Activated CD4-positive, alpha-beta memory T cell treated with anti-CD3 and anti-CD28 coated beads, Interleukin-2, amount 10 ng/mL, durations not matched to agents 7 days and 5 days (primary cell): ENCODE measurements around the gene AMH. TPM values are rescaled to one million over a fixed set of nuclear protein-coding genes. Genes with fewer than 3 reads are reported as not detected.

ENCODE experiments used
- CTCF ChIA-PET: fragments of 350-600 bp; sonication (Branson Sonifier 250); formaldehyde crosslinking; loops from one replicate; lab custom pipeline; 2021; ENCODE audit warnings: antibody characterized with exemption, inconsistent platforms; lab: Charles Lee
- POLR2A ChIA-PET: fragments of 350-600 bp; sonication (Branson Sonifier 250); formaldehyde crosslinking; loops from one replicate; lab custom pipeline; 2021; ENCODE audit warnings: antibody characterized with exemption; lab: Charles Lee
- DNase-seq: peaks from one replicate; pipeline ENCODE4 v3.0.0-alpha.2; 2020
- H3K27ac Mint-ChIP-seq: one replicate; pipeline ENCODE4 v1.8.0; 2021; ENCODE audit warnings: mild to moderate bottlenecking, mixed read lengths
- H3K27me3 Mint-ChIP-seq: one replicate; pipeline ENCODE4 v1.8.0; 2021; ENCODE audit warnings: mixed read lengths
- H3K36me3 Mint-ChIP-seq: one replicate; pipeline ENCODE4 v1.8.0; 2021; ENCODE audit warnings: low read depth, mixed read lengths
- H3K4me1 Mint-ChIP-seq: one replicate; pipeline ENCODE4 v1.8.0; 2021; ENCODE audit warnings: mixed read lengths
- H3K4me3 Mint-ChIP-seq: one replicate; pipeline ENCODE4 v1.8.0; 2021; ENCODE audit warnings: mild to moderate bottlenecking, mixed read lengths
- H3K9me3 Mint-ChIP-seq: one replicate; pipeline ENCODE4 v1.8.0; 2021; ENCODE audit warnings: mixed read lengths
- total RNA-seq, 2 experiments: library from RNA; stranded (reverse); gene quantifications; one replicate each; pipeline ENCODE4 v1.2.3, GENCODE V29; 2021

The AMH gene
- total RNA-seq, 2 experiments from 2014 or later: 4.6 to 7.6 TPM

DNA sequence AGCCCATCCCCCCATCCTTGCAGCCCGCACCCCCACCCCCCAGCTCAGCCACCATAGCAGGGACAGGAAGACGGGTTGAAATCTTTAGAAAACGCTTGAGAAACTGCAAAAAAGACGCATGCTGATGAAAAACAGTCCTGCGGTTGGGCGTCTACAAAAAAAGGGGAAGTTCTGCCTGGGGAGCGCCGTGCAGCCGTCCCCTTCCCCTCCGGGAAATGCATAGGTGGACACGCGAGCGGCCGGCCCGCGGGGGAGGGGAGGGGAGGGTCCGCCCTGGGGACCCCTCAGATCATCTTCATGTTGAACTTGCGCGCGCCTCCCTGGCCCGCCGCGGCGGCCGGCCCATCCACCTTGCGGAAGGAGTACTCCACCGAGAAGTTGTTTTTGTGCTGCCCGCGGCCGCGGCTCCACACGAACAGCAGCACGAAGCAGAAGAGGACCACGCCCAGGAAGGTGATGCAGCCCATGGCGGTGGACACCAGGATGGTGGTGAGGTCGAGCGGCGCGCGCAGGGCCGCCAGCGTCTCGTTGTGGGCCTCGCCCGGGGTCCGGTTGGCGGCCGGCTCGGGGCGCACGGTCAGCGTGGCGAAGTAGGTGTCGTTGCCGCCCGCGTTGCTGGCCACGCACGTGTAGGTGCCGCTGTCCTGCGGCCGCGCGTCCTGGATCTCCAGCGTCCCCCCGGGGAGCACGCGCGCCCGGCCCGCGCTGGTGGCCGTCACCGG, 40.8 kb downstream of the AMH start:
- H3K4me3 Mint-ChIP-seq: peak overlapping the region; percentile 83
- H3K27ac Mint-ChIP-seq: peak overlapping the region; percentile 94
- peaks cover 31% of the 10 kb centered on the region for H3K4me1 Mint-ChIP-seq
- DNase-seq: peak; percentile 81
- ChIA-PET POLR2A (interaction anchor here (0.6 to 3.0 kb wide), 14 partner anchors 11 to 332 kb away, joined by 3 to 17 read pairs (median 4); partner anchors contain the start of genes LSM7, PLEKHJ1, SPPL2B and TIMM13), CTCF (interaction anchor here (0.7 to 1.4 kb wide), 5 partner anchors 13 to 101 kb away, joined by 3 to 8 read pairs (median 5); no protein-coding TSS in a partner anchor)
- H3K27me3 Mint-ChIP-seq: peaks cover 4% of the 10 kb centered on the region
- H3K9me3 Mint-ChIP-seq: no peaks in the 10 kb centered on the region
- peaks cover 14% of the 10 kb centered on the region for H3K36me3 Mint-ChIP-seq

DNA sequence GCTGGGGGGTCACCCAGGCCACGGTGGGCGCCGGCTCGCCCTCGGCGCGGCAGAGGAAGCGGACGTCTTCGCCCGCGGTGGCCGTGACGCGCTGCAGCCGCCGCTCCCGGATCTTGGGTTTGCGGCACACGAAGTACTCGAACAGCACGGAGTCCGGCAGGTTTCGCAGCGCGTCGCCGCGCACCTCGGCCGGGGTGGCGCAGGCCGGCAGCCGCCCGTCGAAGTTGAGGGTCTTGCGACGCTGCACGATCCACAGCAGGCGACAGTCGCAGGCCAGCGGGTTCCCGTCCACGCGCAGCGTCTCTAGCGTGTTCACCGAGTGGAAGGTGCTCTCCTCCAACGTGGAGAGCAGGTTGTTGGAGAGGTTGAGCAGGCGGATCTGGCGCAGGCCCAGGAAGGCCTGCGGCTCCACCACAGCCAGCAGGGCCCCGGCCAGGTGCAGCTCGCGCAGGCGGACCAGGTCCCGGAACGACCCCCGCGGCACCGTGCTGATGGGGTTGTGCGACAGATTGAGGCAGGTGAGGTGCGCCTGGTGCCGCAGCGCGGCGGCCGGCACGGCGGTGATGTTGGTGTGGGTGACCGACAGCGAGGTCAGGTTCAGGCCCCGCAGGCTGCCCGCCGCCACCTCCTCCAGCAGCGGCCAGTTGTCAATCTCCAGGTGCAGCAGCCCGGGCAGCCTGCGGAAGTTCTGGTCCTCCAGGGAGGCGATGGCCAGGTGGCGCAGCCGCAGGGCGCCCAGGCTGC, 41.5 kb downstream of the AMH start:
- Mint-ChIP-seq H3K27ac (peak overlapping the region; percentile 67), H3K9me3 (no peaks in the 10 kb centered on the region)
- POLR2A ChIA-PET: interaction anchor here (1.3 to 2.3 kb wide), 2 partner anchors 15 to 37 kb away, joined by 3 to 14 read pairs; partner anchors contain the start of gene LSM7

DNA sequence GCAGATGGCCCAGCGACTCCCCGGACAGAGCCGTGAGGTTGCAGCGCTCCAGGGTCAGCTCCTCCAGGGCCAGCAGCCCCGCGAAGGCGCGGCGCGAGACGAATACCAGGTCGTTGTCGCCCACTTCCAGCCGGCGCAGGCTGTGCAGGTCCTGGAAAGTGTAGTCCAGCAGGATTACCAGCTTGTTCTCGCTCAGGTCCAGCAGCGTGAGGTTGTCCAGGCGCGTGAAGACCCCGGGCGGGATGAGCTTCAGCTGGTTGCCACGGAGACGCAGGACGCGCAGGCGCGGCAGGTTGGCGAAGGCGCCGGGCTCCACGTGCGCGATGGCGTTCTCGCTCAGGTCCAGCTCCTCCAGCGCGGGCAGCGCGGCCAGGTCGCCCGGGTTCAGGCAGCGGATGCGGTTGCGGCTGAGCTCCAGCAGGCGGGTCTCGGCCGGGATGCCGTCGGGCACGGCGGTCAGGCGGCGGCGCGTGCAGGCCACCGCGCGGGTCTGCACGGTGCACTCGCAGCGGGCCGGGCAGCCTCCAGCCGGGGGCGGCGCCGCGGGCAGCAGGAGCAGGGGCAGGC, 42.1 kb downstream of the AMH start:
- Mint-ChIP-seq H3K27me3 (peaks cover 4% of the 10 kb centered on the region), H3K4me1 (peaks cover 31% of the 10 kb centered on the region), H3K27ac (no peak overlapping the region), H3K4me3 (peak overlapping the region; percentile 71), H3K9me3 (no peaks in the 10 kb centered on the region), H3K36me3 (peaks cover 14% of the 10 kb centered on the region)
- CTCF ChIA-PET: no interaction called here
- DNase-seq: no peak
- POLR2A ChIA-PET: interaction anchor here (1.3 to 2.3 kb wide), 3 partner anchors 14 to 36 kb away, joined by 3 to 14 read pairs (median 6); partner anchors contain the start of gene LSM7

More for the DNA sequence above, 41.5 kb downstream of the AMH start:
- Mint-ChIP-seq H3K27me3 (peaks cover 4% of the 10 kb centered on the region), H3K4me1 (peaks cover 31% of the 10 kb centered on the region), H3K4me3 (peak overlapping the region; percentile 71), H3K36me3 (peaks cover 14% of the 10 kb centered on the region)
- CTCF ChIA-PET: no interaction called here
- DNase-seq: peak; percentile 44

DNA sequence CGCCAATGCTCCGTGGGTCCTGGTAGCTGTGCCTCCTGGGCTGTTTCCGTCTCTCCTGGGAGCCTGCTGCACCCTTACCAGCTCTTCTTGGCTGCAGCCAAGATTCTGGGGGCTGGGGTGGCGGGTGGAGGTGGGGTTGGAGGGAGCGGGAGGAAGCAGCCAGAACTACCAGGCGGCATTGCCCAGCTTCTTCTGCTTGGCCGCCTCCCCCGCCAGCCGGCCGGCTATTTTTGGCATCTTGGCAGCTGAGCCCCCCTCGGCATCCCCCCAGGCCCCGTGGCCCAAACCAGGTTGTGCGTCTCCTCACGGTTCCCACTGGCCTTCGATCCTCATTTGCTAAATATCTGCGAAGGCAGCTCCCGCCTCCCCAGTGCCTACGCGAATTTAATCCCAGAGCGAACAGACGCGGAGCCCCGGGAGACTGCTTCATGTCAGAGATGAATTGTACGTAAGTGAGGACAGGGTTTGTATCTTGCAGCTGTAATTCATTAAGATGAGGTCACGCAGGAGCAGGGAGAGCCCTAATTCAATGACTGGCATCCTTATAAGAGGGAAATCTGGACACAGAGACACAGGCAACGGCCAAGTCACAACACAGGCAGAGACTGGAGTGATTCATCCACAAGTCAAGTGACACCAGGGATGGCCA, 45.7 kb downstream of the AMH start:
- POLR2A ChIA-PET: interaction anchor here (0.7 to 1.4 kb wide), 4 partner anchors 31 to 181 kb away, joined by 3 to 4 read pairs (median 3); partner anchors contain the start of gene GADD45B
- H3K27ac Mint-ChIP-seq: no peak overlapping the region
- no peaks in the 10 kb centered on the region for H3K9me3 Mint-ChIP-seq
- DNase-seq: no peak
- no peaks in the 10 kb centered on the region for H3K27me3 Mint-ChIP-seq
- H3K4me3 Mint-ChIP-seq: no peak overlapping the region
- H3K4me1 Mint-ChIP-seq: peaks cover 15% of the 10 kb centered on the region
- H3K36me3 Mint-ChIP-seq: peaks cover 14% of the 10 kb centered on the region
- CTCF ChIA-PET: interaction anchor here (1.0 to 1.1 kb wide), 2 partner anchors 19 to 21 kb away, joined by 3 to 4 read pairs; no protein-coding TSS in a partner anchor

DNA sequence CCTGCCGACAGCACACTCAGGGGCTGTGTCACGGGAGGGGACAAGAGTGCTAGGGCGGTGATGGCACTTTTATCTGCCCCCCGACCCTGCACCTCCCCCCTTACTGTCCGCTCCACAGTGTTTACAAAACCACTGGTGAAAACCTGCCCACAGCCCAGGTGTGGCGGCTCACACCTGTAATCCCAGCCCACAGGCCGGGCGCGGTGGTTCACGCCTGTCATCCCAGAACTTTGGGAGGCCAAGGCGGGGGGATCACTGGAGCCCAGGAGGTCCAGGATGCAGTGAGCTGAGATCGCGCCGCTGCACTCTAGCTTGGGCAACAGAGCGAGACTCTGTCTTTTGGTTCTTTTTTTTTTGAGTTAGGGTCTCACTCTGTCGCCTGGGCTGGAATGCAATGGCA, 47.0 kb downstream of the AMH start:
- DNase-seq: no peak
- ChIA-PET CTCF (no interaction called here), POLR2A (no interaction called here)
- no peak overlapping the region for H3K27ac Mint-ChIP-seq
- H3K4me1 Mint-ChIP-seq: peaks cover 7% of the 10 kb centered on the region
- H3K27me3 Mint-ChIP-seq: peaks cover under 1% of the 10 kb centered on the region
- no peak overlapping the region for H3K4me3 Mint-ChIP-seq
- peaks cover 11% of the 10 kb centered on the region for H3K36me3 Mint-ChIP-seq
- H3K9me3 Mint-ChIP-seq: no peaks in the 10 kb centered on the region

DNA sequence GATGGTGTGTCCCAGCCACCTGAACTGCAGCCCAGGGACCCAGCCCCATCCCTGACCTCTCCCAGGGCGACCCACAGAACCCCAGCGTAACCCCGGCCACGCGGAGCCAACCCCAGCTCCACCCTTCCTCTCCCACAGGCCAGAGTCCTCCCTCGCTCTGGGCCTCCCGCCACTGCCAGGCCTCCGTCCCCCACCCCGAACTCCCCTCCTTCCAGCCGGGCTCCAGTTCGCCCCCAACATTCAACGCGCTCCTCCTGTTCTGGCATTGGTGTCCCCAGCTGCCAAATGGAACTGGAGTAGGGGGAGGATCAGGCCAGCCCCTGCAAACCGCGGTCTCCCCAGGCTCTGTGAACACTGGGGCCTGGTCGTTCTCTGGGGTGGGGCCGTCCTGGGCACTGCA, 51.4 kb downstream of the AMH start:
- CTCF ChIA-PET: no interaction called here
- H3K27ac Mint-ChIP-seq: no peak overlapping the region
- no peaks in the 10 kb centered on the region for H3K4me1 Mint-ChIP-seq
- no peaks in the 10 kb centered on the region for H3K9me3 Mint-ChIP-seq
- no peaks in the 10 kb centered on the region for H3K36me3 Mint-ChIP-seq
- H3K27me3 Mint-ChIP-seq: peaks cover 31% of the 10 kb centered on the region
- no peak for DNase-seq
- POLR2A ChIA-PET: no interaction called here
- H3K4me3 Mint-ChIP-seq: no peak overlapping the region

Other genes with a start within 250 kb of the AMH start
- 10 to 100 TPM; 55.4 to 57.1 TPM for gene BTBD2, start 233.6 kb upstream of the AMH start, total RNA-seq
- 100 to 1,000 TPM; 239 to 253 TPM for gene MKNK2, start 198.1 kb upstream of the AMH start, total RNA-seq
- gene MOB3A, start 153.0 kb upstream of the AMH start, total RNA-seq: 100 to 1,000 TPM; 242 to 251 TPM
- gene IZUMO4, start 152.4 kb upstream of the AMH start, total RNA-seq: 10 to 100 TPM; 10.3 to 10.5 TPM
- 100 to 1,000 TPM; 104 to 105 TPM for gene AP3D1, start 97.8 kb upstream of the AMH start, total RNA-seq
- 10 to 100 TPM; 55.7 to 57.1 TPM for gene DOT1L, start 85.4 kb upstream of the AMH start, total RNA-seq
- gene PLEKHJ1, start 13.0 kb upstream of the AMH start, total RNA-seq: 10 to 100 TPM; 58.3 to 60.4 TPM
- 100 to 1,000 TPM; 137 to 145 TPM for gene SF3A2, start 12.5 kb upstream of the AMH start, total RNA-seq
- gene JSRP1, start 7.1 kb downstream of the AMH start, total RNA-seq: 1 to 10 TPM in 1 of 2 experiments, under 1 TPM in 1; 0.73 to 1.3 TPM
- under 1 TPM; 0.70 to 0.88 TPM for gene PEAK3, start 32.9 kb downstream of the AMH start, total RNA-seq
- gene LINGO3, start 58.8 kb downstream of the AMH start, total RNA-seq: under 1 TPM; 0.40 to 0.63 TPM
- 100 to 1,000 TPM; 110 to 115 TPM for gene LSM7, start 79.3 kb downstream of the AMH start, total RNA-seq
- 10 to 100 TPM; 58.9 to 68.2 TPM for gene SPPL2B, start 79.4 kb downstream of the AMH start, total RNA-seq
- not detected for gene TMPRSS9, start 110.9 kb downstream of the AMH start, total RNA-seq
- 10 to 100 TPM; 44.5 to 47.4 TPM for gene TIMM13, start 178.3 kb downstream of the AMH start, total RNA-seq
- gene LMNB2, start 207.6 kb downstream of the AMH start, total RNA-seq: 10 to 100 TPM; 92.9 to 96.6 TPM
- 10 to 100 TPM; 52.2 to 54.3 TPM for gene GADD45B, start 226.8 kb downstream of the AMH start, total RNA-seq